Epithelial cell of proximal tubule (primary cell): Measurements from ENCODE around the gene HIBCH. TPM values are rescaled to one million over a fixed set of nuclear protein-coding genes. Genes with fewer than 3 reads are reported as not detected.
"Not testable (repeated sequence)": the region's sequence is repeated elsewhere in the genome, so short reads cannot be mapped to it uniquely, and the experiment has no call there.

Experiments used
- DNase-seq: peaks from one replicate; pipeline ENCODE4 v3.0.0-alpha.2; 2011; ENCODE audit warnings: low read depth
- H3K4me3 ChIP-seq: 2 replicates; pipeline ENCODE4 v1.5.1; 2011; ENCODE audit warnings: low read depth, mild to moderate bottlenecking, low read length
- CTCF ChIP-seq: conservative IDR thresholded peaks from 2 replicates; pipeline ENCODE4 v1.5.1; 2012; ENCODE audit warnings: low read depth, mild to moderate bottlenecking, low read length
- total RNA-seq: library from RNA; depleted of rRNA; stranded (reverse); fragments of >200 nt; gene quantifications from 2 replicates; pipeline ENCODE4 v1.2.3, GENCODE V29; 2015

HIBCH gene
- total RNA-seq, 1 donor from 2014 or later, result 12.2 TPM

- DNase-seq, result no peak
- H3K4me3 ChIP-seq, result peak overlapping the region; percentile 85
- TF ChIP-seq CTCF, result no peak
Measured at GRCh38 chr2:190318931-190319554, 583 bp downstream of the HIBCH start.

GRCh38 chr2:190318514-190318913 is 1.1 kb downstream of the HIBCH start:
- H3K4me3 ChIP-seq, result peak overlapping the region; percentile 85
- no peak for TF ChIP-seq CTCF
- DNase-seq, result no peak

- H3K4me3 ChIP-seq, result no peak overlapping the region
- no peak for DNase-seq
- no peak for TF ChIP-seq CTCF
Measured at GRCh38 chr2:190315273-190315672, 4.4 kb downstream of the HIBCH start.

- no peak overlapping the region for H3K4me3 ChIP-seq
- no peak for TF ChIP-seq CTCF
- no peak for DNase-seq
Measured at GRCh38 chr2:190313880-190314279, 5.7 kb downstream of the HIBCH start.

- not testable (repeated sequence) for DNase-seq, H3K4me3 ChIP-seq
Measured at GRCh38 chr2:190312635-190313025, 7.0 kb downstream of the HIBCH start.

GRCh38 chr2:190311893-190312634 is 7.6 kb downstream of the HIBCH start:
- TF ChIP-seq CTCF, result no peak
- DNase-seq, result no peak
- H3K4me3 ChIP-seq, result no peak overlapping the region

GRCh38 chr2:190308031-190308430 is 11.6 kb downstream of the HIBCH start:
- TF ChIP-seq CTCF, result no peak
- DNase-seq, result no peak

More at GRCh38 chr2:190308031-190308430, 11.6 kb downstream of the HIBCH start:
- no peak overlapping the region for H3K4me3 ChIP-seq
